Activated CD8-positive, alpha-beta T cell treated with anti-CD3 and anti-CD28 coated beads for 36 hours (primary cell): ENCODE results near the gene SYT9. TPM values are rescaled to one million over a fixed set of nuclear protein-coding genes. Genes with fewer than 3 reads are reported as not detected.

Experiments used
- ATAC-seq: fragments of 200-7000 bp; cut with Tn5 transposase; one replicate; pipeline ENCODE4 v1.10.0; 2021; ENCODE audit warnings: mild to moderate bottlenecking, moderate library complexity
- CTCF ChIA-PET: fragments of 350-600 bp; sonication (Branson Sonifier 250); formaldehyde crosslinking; loops from one replicate; lab custom pipeline; 2021; ENCODE audit warnings: antibody characterized with exemption; lab: Charles Lee
- POLR2A ChIA-PET: fragments of 350-600 bp; sonication (Branson Sonifier 250); formaldehyde crosslinking; loops from one replicate; lab custom pipeline; 2021; ENCODE audit warnings: antibody characterized with exemption; lab: Charles Lee
- DNase-seq: peaks from one replicate; pipeline ENCODE4 v3.0.0-alpha.2; 2020
- H3K27ac Mint-ChIP-seq: one replicate; pipeline ENCODE4 v1.8.0; 2021; ENCODE audit warnings: mild to moderate bottlenecking, mixed read lengths
- H3K27me3 Mint-ChIP-seq: one replicate; pipeline ENCODE4 v1.8.0; 2021; ENCODE audit warnings: mixed read lengths
- H3K36me3 Mint-ChIP-seq: one replicate; pipeline ENCODE4 v1.8.0; 2021; ENCODE audit warnings: low read depth, mixed read lengths
- H3K4me1 Mint-ChIP-seq: one replicate; pipeline ENCODE4 v1.8.0; 2021; ENCODE audit warnings: low read depth, mixed read lengths
- H3K4me3 Mint-ChIP-seq: one replicate; pipeline ENCODE4 v1.8.0; 2021; ENCODE audit warnings: mild to moderate bottlenecking, moderate library complexity, mixed read lengths
- H3K9me3 Mint-ChIP-seq: one replicate; pipeline ENCODE4 v1.8.0; 2021; ENCODE audit warnings: mixed read lengths
- CTCF ChIP-seq: fragments of 200-600 bp; IDR thresholded peaks from one replicate; pipeline ENCODE4 v1.8.0; 2022; ENCODE audit warnings: antibody characterized with exemption, mild to moderate bottlenecking
- intact Hi-C: fragments of 100-400 bp; cut with micrococcal nuclease; formaldehyde crosslinking; loops from one replicate; pipeline ENCODE4 v1.10.0; 2022
- total RNA-seq, 2 experiments: library from RNA; stranded (reverse); gene quantifications; one replicate each; pipeline ENCODE4 v1.2.3, GENCODE V29; 2021

The SYT9 gene
- total RNA-seq, 2 experiments from 2014 or later: not detected

GRCh38 chr11:7384691-7385090 is 133.0 kb downstream of the SYT9 start:
- peaks cover 6% of the 10 kb centered on the region for H3K27me3 Mint-ChIP-seq
- no peaks in the 10 kb centered on the region for H3K36me3 Mint-ChIP-seq
- ATAC-seq (no peak), DNase-seq (no peak)
- no peak for TF ChIP-seq CTCF
- intact Hi-C loops: no loop called here
- POLR2A ChIA-PET: interaction anchor here (0.7 kb wide), 1 partner anchor 1045 kb away, joined by 3 read pairs; no protein-coding TSS in a partner anchor
- no peak overlapping the region for H3K4me3 Mint-ChIP-seq
- H3K9me3 Mint-ChIP-seq: no peaks in the 10 kb centered on the region
- CTCF ChIA-PET: no interaction called here
- H3K4me1 Mint-ChIP-seq: no peaks in the 10 kb centered on the region
- H3K27ac Mint-ChIP-seq: no peak overlapping the region

GRCh38 chr11:7385532-7385931 is 133.8 kb downstream of the SYT9 start:
- no peaks in the 10 kb centered on the region for H3K4me1 Mint-ChIP-seq

GRCh38 chr11:7413961-7414915 is 162.5 kb downstream of the SYT9 start:
- ATAC-seq (no peak), DNase-seq (no peak)
- no peaks in the 10 kb centered on the region for H3K36me3 Mint-ChIP-seq
- peaks cover 23% of the 10 kb centered on the region for H3K27me3 Mint-ChIP-seq
- no peak overlapping the region for H3K4me3 Mint-ChIP-seq
- H3K27ac Mint-ChIP-seq: no peak overlapping the region
- intact Hi-C loops: no loop called here
- peaks cover 4% of the 10 kb centered on the region for H3K9me3 Mint-ChIP-seq
- H3K4me1 Mint-ChIP-seq: no peaks in the 10 kb centered on the region
- ChIA-PET POLR2A (interaction anchor here (0.6 kb wide), 1 partner anchor 292 kb away, joined by 3 read pairs; no protein-coding TSS in a partner anchor), CTCF (no interaction called here)
- no peak for TF ChIP-seq CTCF

More at GRCh38 chr11:7385532-7385931, 133.8 kb downstream of the SYT9 start:
- POLR2A ChIA-PET: no interaction called here
- no peaks in the 10 kb centered on the region for H3K36me3 Mint-ChIP-seq
- no peak overlapping the region for H3K27ac Mint-ChIP-seq
- H3K9me3 Mint-ChIP-seq: no peaks in the 10 kb centered on the region
- H3K4me3 Mint-ChIP-seq: no peak overlapping the region
- no peak for DNase-seq
- no peak for ATAC-seq
- CTCF ChIA-PET: no interaction called here
- no peak for TF ChIP-seq CTCF
- peaks cover 2% of the 10 kb centered on the region for H3K27me3 Mint-ChIP-seq
- intact Hi-C loops: no loop called here

- no peak overlapping the region for H3K4me3 Mint-ChIP-seq
- peaks cover 23% of the 10 kb centered on the region for H3K27me3 Mint-ChIP-seq
- ChIA-PET CTCF (no interaction called here), POLR2A (no interaction called here)
- no peak for ATAC-seq
- H3K4me1 Mint-ChIP-seq: no peaks in the 10 kb centered on the region
- H3K9me3 Mint-ChIP-seq: peaks cover 4% of the 10 kb centered on the region
- DNase-seq: no peak
- no peak overlapping the region for H3K27ac Mint-ChIP-seq
- H3K36me3 Mint-ChIP-seq: no peaks in the 10 kb centered on the region
- intact Hi-C loops: no loop called here
- TF ChIP-seq CTCF: no peak
These were observed 163.5 kb downstream of the SYT9 start for GRCh38 chr11:7414973-7415817.
